Measurements from ENCODE around the gene CRTAC1.
A peak's percentile ranks its signal among the peaks of the same experiment; 100 is the strongest.

The CRTAC1 gene

GRCh38 chr10:97969538-97970079 lies 60.8 kb downstream of the CRTAC1 start:
- TF ChIP-seq CTCF (conservative IDR thresholded peaks at IDR 0.05): no peak

GRCh38 chr10:97964748-97965147 lies 65.7 kb downstream of the CRTAC1 start:
- TF ChIP-seq CTCF (conservative IDR thresholded peaks at IDR 0.05): no peak
- H3K27ac ChIP-seq: no peak overlapping the region

More at GRCh38 chr10:97969538-97970079, 60.8 kb downstream of the CRTAC1 start:
- no peak overlapping the region for H3K27ac ChIP-seq

- H3K27ac ChIP-seq: peak overlapping the region; percentile 54
- TF ChIP-seq CTCF (conservative IDR thresholded peaks at IDR 0.05): no peak
Measured at GRCh38 chr10:97961945-97962344, 68.5 kb downstream of the CRTAC1 start.

- TF ChIP-seq CTCF (conservative IDR thresholded peaks at IDR 0.05): no peak
- no peak overlapping the region; the same call in 1 of the 2 replicates for H3K27ac ChIP-seq
Measured at GRCh38 chr10:97960269-97961056, 70.0 kb downstream of the CRTAC1 start.

- no peak for TF ChIP-seq CTCF (conservative IDR thresholded peaks at IDR 0.05)
- H3K27ac ChIP-seq: no peak overlapping the region
Measured at GRCh38 chr10:97949462-97949861, 81.0 kb downstream of the CRTAC1 start.

- no peak overlapping the region for H3K27ac ChIP-seq
- TF ChIP-seq CTCF (conservative IDR thresholded peaks at IDR 0.05): no peak
Measured at GRCh38 chr10:97948822-97949221, 81.6 kb downstream of the CRTAC1 start.

- TF ChIP-seq CTCF (conservative IDR thresholded peaks at IDR 0.05): no peak
- no peak overlapping the region for H3K27ac ChIP-seq
Measured at GRCh38 chr10:97944772-97945171, 85.6 kb downstream of the CRTAC1 start.
